Loucy (cell line): ENCODE results near the gene GPR18.
A peak's percentile ranks its signal among the peaks of the same experiment; 100 is the strongest.

Source experiments
- H2AFZ ChIP-seq: fragments of 200-600 bp; sonication (generic); 2 replicates; pipeline ENCODE4 v1.6.0; 2016; ENCODE audit warnings: antibody characterized with exemption, mild to moderate bottlenecking, low read length, moderate library complexity
- H3F3A ChIP-seq: fragments of 200-600 bp; 2 replicates; pipeline ENCODE4 v1.6.0; 2016; ENCODE audit warnings: antibody characterized with exemption, low read depth, mild to moderate bottlenecking
- H3K27me3 ChIP-seq: fragments of 200-600 bp; sonication (generic); 2 replicates; pipeline ENCODE4 v1.6.1; 2014; ENCODE audit warnings: low read length, mild to moderate bottlenecking; ENCODE audit not compliant: insufficient read depth, poor library complexity, severe bottlenecking
- H3K36me3 ChIP-seq: fragments of 200-600 bp; sonication (generic); 2 replicates; pipeline ENCODE4 v1.6.1; 2016; ENCODE audit warnings: low read length; ENCODE audit not compliant: insufficient read depth
- H3K4me1 ChIP-seq: fragments of 200-600 bp; sonication (generic); 2 replicates; pipeline ENCODE4 v1.5.1; 2014; ENCODE audit warnings: low read length, mild to moderate bottlenecking; ENCODE audit not compliant: insufficient read depth, poor library complexity, severe bottlenecking
- H3K4me2 ChIP-seq: fragments of 200-600 bp; sonication (generic); 2 replicates; pipeline ENCODE4 v1.6.0; 2014; ENCODE audit warnings: antibody characterized with exemption, low read length, low read depth, mild to moderate bottlenecking; ENCODE audit not compliant: poor library complexity, severe bottlenecking
- H3K4me3 ChIP-seq: fragments of 200-600 bp; sonication (generic); 2 replicates; pipeline ENCODE4 v1.5.1; 2014; ENCODE audit warnings: low read length, mild to moderate bottlenecking, mixed read lengths; ENCODE audit not compliant: poor library complexity, severe bottlenecking
- H3K79me2 ChIP-seq: fragments of 200-600 bp; sonication (generic); 2 replicates; pipeline ENCODE4 v1.6.1; 2014; ENCODE audit warnings: low read length; ENCODE audit not compliant: insufficient read depth
- H3K9ac ChIP-seq: fragments of 200-600 bp; sonication (generic); 2 replicates; pipeline ENCODE4 v1.6.0; 2014; ENCODE audit warnings: mild to moderate bottlenecking, low read depth, low read length, moderate library complexity; ENCODE audit not compliant: poor library complexity, severe bottlenecking
- H3K9me2 ChIP-seq: fragments of 200-600 bp; sonication (generic); replicated peaks from 2 replicates; pipeline ENCODE4 v1.6.1; 2016; ENCODE audit warnings: low read depth, low read length, mixed read lengths
- H3K9me3 ChIP-seq: fragments of 200-600 bp; sonication (generic); 2 replicates; pipeline ENCODE4 v1.6.1; 2014; ENCODE audit warnings: mild to moderate bottlenecking, antibody characterized with exemption, low read length, low read depth; ENCODE audit not compliant: insufficient read depth
- H4K20me1 ChIP-seq: fragments of 200-600 bp; sonication (generic); 2 replicates; pipeline ENCODE4 v1.6.0; 2014; ENCODE audit warnings: antibody characterized with exemption, low read length, mild to moderate bottlenecking; ENCODE audit not compliant: insufficient read depth, poor library complexity, severe bottlenecking
- CTCF ChIP-seq: fragments of 200-600 bp; sonication (generic); conservative IDR thresholded peaks from 2 replicates; pipeline ENCODE4 v1.5.1; 2014; ENCODE audit warnings: mild to moderate bottlenecking, antibody characterized with exemption, low read length
- EZH2phosphoT487 ChIP-seq: fragments of 200-600 bp; IDR thresholded peaks from 2 replicates; pipeline ENCODE4 v1.6.1; 2018; ENCODE audit warnings: antibody characterized with exemption, mild to moderate bottlenecking, moderate library complexity, borderline replicate concordance

The GPR18 gene

GRCh38 chr13:99265821-99266426 lies 7.7 kb upstream of the GPR18 start:
- Histone ChIP-seq H3F3A (no peaks in the 10 kb centered on the region), H3K36me3 (peaks cover 19% of the 10 kb centered on the region; the same call in 1 of the 2 replicates), H3K4me2 (no peak overlapping the region), H3K9me2 (no peaks in the 10 kb centered on the region), H3K9me3 (no peaks in the 10 kb centered on the region), H2AFZ (no peak overlapping the region), H3K27me3 (no peaks in the 10 kb centered on the region), H4K20me1 (peaks cover 18% of the 10 kb centered on the region), H3K4me1 (peaks cover 29% of the 10 kb centered on the region), H3K9ac (no peak overlapping the region), H3K79me2 (peaks cover 53% of the 10 kb centered on the region; the same call in 1 of the 2 replicates), H3K4me3 (no peak overlapping the region)
- TF ChIP-seq CTCF, result peak; percentile 75
- no peak for TF ChIP-seq EZH2phosphoT487

DNA sequence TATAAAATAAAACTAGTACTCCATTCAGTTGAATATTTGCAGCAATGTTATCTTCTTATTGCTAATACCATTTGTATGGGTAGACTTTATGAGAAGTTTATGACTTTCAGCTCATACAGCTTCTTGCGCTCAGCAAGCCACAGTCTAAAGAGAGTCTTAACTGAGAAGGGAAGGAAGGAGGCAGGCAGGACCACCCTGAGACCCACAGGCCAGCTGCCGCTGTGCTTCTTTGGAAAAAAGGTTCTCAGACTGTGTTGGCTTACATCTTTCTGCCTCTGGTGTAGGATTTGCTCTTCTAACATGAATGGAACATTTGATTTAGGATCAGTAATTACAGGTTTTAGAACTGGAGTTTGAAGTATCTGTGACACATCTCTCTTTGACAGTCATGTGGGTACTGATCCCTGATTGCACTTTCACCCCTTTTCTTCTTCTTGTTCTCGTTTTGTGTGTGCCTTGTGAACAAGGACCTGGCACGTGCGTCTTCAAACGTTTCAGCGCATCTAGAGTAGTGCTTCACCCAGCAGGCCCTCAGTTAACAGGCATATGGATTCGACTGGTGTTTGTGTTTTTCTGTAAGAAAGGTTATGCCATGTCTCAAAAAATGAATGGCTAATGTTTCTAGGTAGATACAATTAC lies 7.1 kb upstream of the GPR18 start:
- H3K4me2 ChIP-seq, result no peak overlapping the region
- no peaks in the 10 kb centered on the region for H3K9me3 ChIP-seq
- TF ChIP-seq CTCF, result no peak
- no peak for TF ChIP-seq EZH2phosphoT487
- H3K36me3 ChIP-seq, result peaks cover 23% of the 10 kb centered on the region; the same call in 1 of the 2 replicates
- no peaks in the 10 kb centered on the region for H3F3A ChIP-seq
- peaks cover 51% of the 10 kb centered on the region; the same call in 1 of the 2 replicates for H3K79me2 ChIP-seq
- no peak overlapping the region for H2AFZ ChIP-seq
- no peaks in the 10 kb centered on the region for H3K9me2 ChIP-seq
- no peak overlapping the region for H3K9ac ChIP-seq
- H4K20me1 ChIP-seq, result peaks cover 18% of the 10 kb centered on the region
- H3K4me3 ChIP-seq, result no peak overlapping the region
- no peaks in the 10 kb centered on the region for H3K27me3 ChIP-seq
- peaks cover 35% of the 10 kb centered on the region for H3K4me1 ChIP-seq

DNA sequence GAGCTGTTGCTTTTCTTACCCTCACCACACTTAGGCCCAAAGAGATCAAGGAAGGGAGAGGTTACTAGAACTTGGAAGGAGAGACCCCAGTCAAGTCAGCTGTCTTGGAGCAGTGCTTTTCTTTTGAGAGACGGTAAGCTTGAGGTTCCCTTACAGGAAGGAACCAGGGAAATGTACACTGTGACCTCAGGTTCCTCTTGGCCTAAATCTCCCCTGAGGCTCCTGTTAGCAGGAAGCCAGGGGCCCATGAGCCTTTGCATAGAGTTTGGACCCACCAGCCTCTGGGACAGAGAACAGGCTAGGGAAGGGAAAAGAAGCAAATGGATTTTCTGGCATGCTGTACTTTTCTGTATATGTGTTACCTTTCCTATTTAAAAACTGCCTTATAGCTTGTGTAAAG lies 5.9 kb upstream of the GPR18 start:
- H3K4me1 ChIP-seq, result peaks cover 41% of the 10 kb centered on the region
- peak overlapping the region; percentile 60 for H3K4me2 ChIP-seq
- H3K9ac ChIP-seq, result peak overlapping the region; percentile 28
- peaks cover 32% of the 10 kb centered on the region; the same call in 1 of the 2 replicates for H3K36me3 ChIP-seq
- no peak overlapping the region for H2AFZ ChIP-seq
- H3K27me3 ChIP-seq, result no peaks in the 10 kb centered on the region
- H3K4me3 ChIP-seq, result peak overlapping the region; percentile 11
- H3K9me3 ChIP-seq, result no peaks in the 10 kb centered on the region
- no peaks in the 10 kb centered on the region for H3K9me2 ChIP-seq
- H4K20me1 ChIP-seq, result peaks cover 18% of the 10 kb centered on the region
- peaks cover 58% of the 10 kb centered on the region for H3K79me2 ChIP-seq
- no peaks in the 10 kb centered on the region for H3F3A ChIP-seq
- TF ChIP-seq CTCF (no peak), EZH2phosphoT487 (no peak)
